ENCODE data around the gene MYL6B. TPM values are rescaled to one million over a fixed set of nuclear protein-coding genes. Genes with fewer than 3 reads are reported as not detected.

The MYL6B gene
- total and polyA plus RNA-seq, 9 donors, result 32.8 to 99.2 (median 73.4) TPM

- 54 to 62% (median 59%) methylated on average over 3 of the region's 3 CpGs for WGBS, 3 donors
Measured at GRCh38 chr12:56126732-56127239, 25.6 kb upstream of the MYL6B start.

GRCh38 chr12:56127485-56127887, 24.9 kb upstream of the MYL6B start:
- Histone ChIP-seq H3K27me3 (no peaks in the 10 kb centered on the region), H3K9me3 (no peaks in the 10 kb centered on the region), H3K4me1 (ENCODE audit: insufficient read depth) (peaks cover 9% of the 10 kb centered on the region), H3K27ac (peak overlapping the region; percentile 68 to 70), H3K4me3 (peak overlapping the region; percentile 24), H3K36me3 (no peaks in the 10 kb centered on the region)
- no peak for TF ChIP-seq EP300 (IDR thresholded peaks at IDR 0.05)
- peak in 2 of 3 donors; percentile 12 to 20 for TF ChIP-seq CTCF (IDR thresholded peaks at IDR 0.05)
- TF ChIP-seq POLR2A (IDR thresholded peaks at IDR 0.05), result peak; percentile 58
- no peak for DNase-seq
- WGBS, 3 donors, result 0 to 1% (median 1%) methylated on average over 8 of the region's 8 CpGs
- intact Hi-C loops (cut with DNase I), result loop anchor here in 3 of 4 donors (2.0 to 10.0 kb wide), 3 partner anchors 31 to 337 kb away; partner anchors contain the start of genes NABP2 (in 2 of the 3), RNF41 (in 2 of the 3), SPRYD4 (in 2 of the 3) and MYL6 (in 1 of the 3)

More at GRCh38 chr12:56126732-56127239, 25.6 kb upstream of the MYL6B start:
- Histone ChIP-seq H3K4me3 (no peak overlapping the region), H3K36me3 (no peaks in the 10 kb centered on the region), H3K27me3 (no peaks in the 10 kb centered on the region), H3K9me3 (no peaks in the 10 kb centered on the region), H3K4me1 (ENCODE audit: insufficient read depth) (peaks cover 9% of the 10 kb centered on the region), H3K27ac (peak overlapping the region; percentile 68 to 70)
- DNase-seq, result no peak
- TF ChIP-seq CTCF (IDR thresholded peaks at IDR 0.05), result no peak
- TF ChIP-seq EP300 (IDR thresholded peaks at IDR 0.05), result no peak
- no peak for TF ChIP-seq POLR2A (IDR thresholded peaks at IDR 0.05)
- intact Hi-C loops (cut with DNase I), result loop anchor here in 3 of 4 donors (2.0 to 10.0 kb wide), 3 partner anchors 32 to 338 kb away; partner anchors contain the start of genes NABP2 (in 2 of the 3), RNF41 (in 2 of the 3), SPRYD4 (in 2 of the 3) and MYL6 (in 1 of the 3)

GRCh38 chr12:56127888-56128669, 24.3 kb upstream of the MYL6B start, which contains the start of gene ESYT1:
ESYT1 (plus strand) TSS chr12:56128267; CDS start chr12:56128320, 53 bp downstream.
- DNase-seq, result peak; percentile 97 to 99 (median 98)
- TF ChIP-seq CTCF (IDR thresholded peaks at IDR 0.05) (peak in 1 of 3 donors; percentile 38), EP300 (IDR thresholded peaks at IDR 0.05) (peak; percentile 48), POLR2A (IDR thresholded peaks at IDR 0.05) (peak; percentile 96)
- intact Hi-C loops (cut with DNase I), result loop anchor here in 3 of 4 donors (2.0 to 10.0 kb wide), 4 partner anchors 31 to 337 kb away; partner anchors contain the start of genes NABP2 (in 2 of the 3), RNF41 (in 2 of the 3), SPRYD4 (in 2 of the 3) and MYL6 (in 1 of the 3)
- H3K4me3 ChIP-seq, result peak within 1 kb of the TSS; percentile 63
- H3K27ac ChIP-seq, result peak within 1 kb of the TSS; percentile 78 to 90
- H3K9me3 ChIP-seq, result no peaks in the 10 kb centered on the region
- H3K4me1 ChIP-seq (ENCODE audit: insufficient read depth), result peaks cover 9% of the 10 kb centered on the region
- H3K36me3 ChIP-seq, result no peaks in the 10 kb centered on the region
- H3K27me3 ChIP-seq, result no peaks in the 10 kb centered on the region
- 0 to 1% (median 0%) methylated on average over 37 to 49 of the region's 49 CpGs for WGBS, 3 donors

GRCh38 chr12:56128670-56129205, 23.6 kb upstream of the MYL6B start:
- H3K4me1 ChIP-seq (ENCODE audit: insufficient read depth), result peaks cover 9% of the 10 kb centered on the region
- H3K27ac ChIP-seq, result peak overlapping the region; percentile 78 to 90
- TF ChIP-seq POLR2A (IDR thresholded peaks at IDR 0.05) (no peak), CTCF (IDR thresholded peaks at IDR 0.05) (no peak), EP300 (IDR thresholded peaks at IDR 0.05) (no peak)
- intact Hi-C loops (cut with DNase I), result loop anchor here in 3 of 4 donors (2.0 to 10.0 kb wide), 3 partner anchors 60 to 336 kb away; partner anchors contain the start of genes NABP2 (in 2 of the 3), RNF41 (in 2 of the 3), SPRYD4 (in 2 of the 3) and SMARCC2 (in 1 of the 3)
- H3K4me3 ChIP-seq, result peak overlapping the region; percentile 63
- DNase-seq, result peak in 3 of 5 donors; percentile 51 to 67 (median 57)
- no peaks in the 10 kb centered on the region for H3K27me3 ChIP-seq
- no peaks in the 10 kb centered on the region for H3K36me3 ChIP-seq
- H3K9me3 ChIP-seq, result no peaks in the 10 kb centered on the region
- WGBS, 3 donors, result 0 to 1% (median 0%) methylated on average over 20 of the region's 20 CpGs
